Measurements from ENCODE around the gene CEP44.

DNA sequence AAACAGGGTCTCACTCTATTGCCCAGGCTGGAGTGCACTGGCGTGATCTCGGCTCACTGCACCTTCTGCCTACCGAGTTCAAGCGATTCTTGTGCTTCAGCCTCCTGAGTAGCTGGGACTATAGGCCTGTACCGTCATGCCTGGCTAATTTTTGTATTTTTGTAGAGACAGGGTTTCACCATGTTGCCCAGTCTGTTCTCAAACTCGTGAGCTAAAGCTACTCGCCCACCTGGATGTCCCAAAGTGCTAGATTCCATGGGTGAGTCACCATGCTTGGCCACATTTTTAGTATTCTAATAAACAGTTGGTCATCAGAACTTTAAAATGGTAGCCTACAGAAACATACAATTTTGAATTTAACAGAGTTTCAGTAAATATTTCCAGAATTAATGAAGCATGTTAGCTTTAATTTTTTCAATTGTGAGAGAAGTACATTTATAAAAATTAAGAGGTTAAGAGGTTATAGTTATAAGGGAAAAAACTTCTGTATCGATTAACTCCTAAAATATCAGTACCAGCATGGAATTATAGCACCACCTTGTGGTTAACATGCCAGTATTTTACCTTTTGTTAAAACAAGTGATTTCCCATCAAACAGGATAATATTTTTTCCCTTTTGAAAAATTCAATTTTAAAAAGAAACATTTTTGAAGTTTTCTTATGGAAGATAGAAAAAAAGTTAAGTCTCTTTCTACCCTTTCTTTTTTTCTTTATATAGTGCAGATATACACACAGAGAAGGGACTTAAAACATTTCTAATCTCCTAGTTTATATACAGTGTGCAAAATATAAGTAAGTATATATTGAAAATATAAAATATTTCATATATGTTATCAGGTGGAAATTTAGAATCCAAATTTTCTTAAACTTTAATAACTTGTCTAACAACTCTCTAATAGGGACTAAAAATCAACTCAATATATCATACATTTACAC is 35.4 kb downstream of the CEP44 start:
- TF ChIP-seq, protein P1, sequence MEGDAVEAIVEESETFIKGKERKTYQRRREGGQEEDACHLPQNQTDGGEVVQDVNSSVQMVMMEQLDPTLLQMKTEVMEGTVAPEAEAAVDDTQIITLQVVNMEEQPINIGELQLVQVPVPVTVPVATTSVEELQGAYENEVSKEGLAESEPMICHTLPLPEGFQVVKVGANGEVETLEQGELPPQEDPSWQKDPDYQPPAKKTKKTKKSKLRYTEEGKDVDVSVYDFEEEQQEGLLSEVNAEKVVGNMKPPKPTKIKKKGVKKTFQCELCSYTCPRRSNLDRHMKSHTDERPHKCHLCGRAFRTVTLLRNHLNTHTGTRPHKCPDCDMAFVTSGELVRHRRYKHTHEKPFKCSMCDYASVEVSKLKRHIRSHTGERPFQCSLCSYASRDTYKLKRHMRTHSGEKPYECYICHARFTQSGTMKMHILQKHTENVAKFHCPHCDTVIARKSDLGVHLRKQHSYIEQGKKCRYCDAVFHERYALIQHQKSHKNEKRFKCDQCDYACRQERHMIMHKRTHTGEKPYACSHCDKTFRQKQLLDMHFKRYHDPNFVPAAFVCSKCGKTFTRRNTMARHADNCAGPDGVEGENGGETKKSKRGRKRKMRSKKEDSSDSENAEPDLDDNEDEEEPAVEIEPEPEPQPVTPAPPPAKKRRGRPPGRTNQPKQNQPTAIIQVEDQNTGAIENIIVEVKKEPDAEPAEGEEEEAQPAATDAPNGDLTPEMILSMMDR (IDR thresholded peaks at IDR 0.05) = peak in 5 of 6 experiments; percentile 16 to 62 (median 44)
- TF ChIP-seq POLR2A (IDR thresholded peaks at IDR 0.05) = no peak

Measured in thyroid gland (tissue), 4 donors.